ENCODE measurements around the gene CSNK1G1.
A peak's percentile ranks its signal among the peaks of the same experiment; 100 is the strongest.
"Not testable (repeated sequence)": the region's sequence is repeated elsewhere in the genome, so short reads cannot be mapped to it uniquely, and the experiment has no call there.

Gene CSNK1G1

GRCh38 chr15:64355944-64356709 is at the start of gene CSNK1G1:
TSS of gene CSNK1G1 (minus strand) at chr15:64356173. CDS start at chr15:64300499, 55,674 bp downstream.
- DNase-seq: peak; percentile 93

GRCh38 chr15:64400583-64400982 is 44.6 kb upstream of the CSNK1G1 start:
- no peak for DNase-seq

GRCh38 chr15:64398575-64398974 is 42.6 kb upstream of the CSNK1G1 start:
- no peak for DNase-seq

- no peak for DNase-seq
These were observed 40.8 kb upstream of the CSNK1G1 start for GRCh38 chr15:64396789-64397188.

GRCh38 chr15:64392471-64392870 is 36.5 kb upstream of the CSNK1G1 start:
- DNase-seq: not testable (repeated sequence)

- DNase-seq: no peak
These were observed 33.1 kb upstream of the CSNK1G1 start for GRCh38 chr15:64389036-64389435.

- DNase-seq: peak; percentile 94
These were observed 31.7 kb upstream of the CSNK1G1 start, which contains the start of gene TRIP4 for GRCh38 chr15:64387562-64388168. TSS of gene TRIP4 (plus strand) at chr15:64387836. CDS start at chr15:64387864, 28 bp downstream.

- DNase-seq: no peak
These were observed 30.3 kb upstream of the CSNK1G1 start for GRCh38 chr15:64386291-64386690.

GRCh38 chr15:64383760-64384159 is 27.8 kb upstream of the CSNK1G1 start:
- DNase-seq: no peak

- peak; percentile 88 for DNase-seq
These were observed 25.2 kb upstream of the CSNK1G1 start, which contains the start of gene PCLAF for GRCh38 chr15:64381000-64381751. TSS of gene PCLAF (minus strand) at chr15:64381441. CDS start at chr15:64381371, 70 bp downstream.

- not testable (repeated sequence) for DNase-seq
These were observed 24.3 kb upstream of the CSNK1G1 start for GRCh38 chr15:64380130-64380870.

- no peak for DNase-seq
These were observed 23.4 kb upstream of the CSNK1G1 start for GRCh38 chr15:64379216-64379960.

- no peak for DNase-seq
These were observed 17.4 kb upstream of the CSNK1G1 start for GRCh38 chr15:64373360-64373759.

- not testable (repeated sequence) for DNase-seq
These were observed 15.4 kb upstream of the CSNK1G1 start for GRCh38 chr15:64371383-64371782.

GRCh38 chr15:64369078-64369607 is 13.2 kb upstream of the CSNK1G1 start:
- no peak for DNase-seq

- no peak for DNase-seq
These were observed 5.3 kb upstream of the CSNK1G1 start for GRCh38 chr15:64361259-64361658.

- DNase-seq: no peak
These were observed 702 bp upstream of the CSNK1G1 start for GRCh38 chr15:64356710-64357040.

GRCh38 chr15:64355348-64355943 is 527 bp downstream of the CSNK1G1 start:
- DNase-seq: peak; percentile 53

GRCh38 chr15:64354688-64355344 is 1.2 kb downstream of the CSNK1G1 start:
- DNase-seq: no peak

- DNase-seq: no peak
These were observed 4.7 kb downstream of the CSNK1G1 start for GRCh38 chr15:64351265-64351664.

GRCh38 chr15:64349375-64349774 is 6.6 kb downstream of the CSNK1G1 start:
- no peak for DNase-seq
